ENCODE data around the gene P4HTM. TPM values are rescaled to one million over a fixed set of nuclear protein-coding genes. Genes with fewer than 3 reads are reported as not detected.

The P4HTM gene
- polyA plus RNA-seq, 2 donors: 10.7 to 14.5 TPM

- 85 to 88% methylated on average over 4 of the region's 4 CpGs for WGBS, 2 donors
- no peaks in the 10 kb centered on the region for H3K4me1 ChIP-seq (ENCODE audit: control insufficient read depth in 2 of 2, insufficient read depth in 2 of 2, low read length in 1 of 2)
- no peak overlapping the region for H3K4me3 ChIP-seq (ENCODE audit: low read depth in 1 of 2, low read length in 2 of 2)
- H3K9me3 ChIP-seq (ENCODE audit: control insufficient read depth in 2 of 2, insufficient read depth in 1 of 2, low read depth in 1 of 2, low read length in 1 of 2): no peaks in the 10 kb centered on the region
- peaks cover 0 to 9% of the 10 kb centered on the region in 2 donors for H3K36me3 ChIP-seq (ENCODE audit: control insufficient read depth in 2 of 2, insufficient read depth in 2 of 2, low read length in 1 of 2)
- no peaks in the 10 kb centered on the region for H3K27me3 ChIP-seq (ENCODE audit: control insufficient read depth in 1 of 2, insufficient read depth in 2 of 2, low read length in 2 of 2)
- H3K27ac ChIP-seq (ENCODE audit: low read depth in 2 of 2, low read length in 1 of 2): no peak overlapping the region
These were observed 29.1 kb upstream of the P4HTM start for GRCh38 chr3:48960841-48961413.

GRCh38 chr3:48962340-48962739 lies 27.7 kb upstream of the P4HTM start:
- peaks cover 0 to 9% of the 10 kb centered on the region in 2 donors for H3K36me3 ChIP-seq (ENCODE audit: control insufficient read depth in 2 of 2, insufficient read depth in 2 of 2, low read length in 1 of 2)
- 84 to 88% methylated on average over 2 of the region's 2 CpGs for WGBS, 2 donors

GRCh38 chr3:48962939-48963338 lies 27.1 kb upstream of the P4HTM start:
- 87 to 89% methylated on average over 4 of the region's 4 CpGs for WGBS, 2 donors
- H3K27me3 ChIP-seq (ENCODE audit: control insufficient read depth in 1 of 2, insufficient read depth in 2 of 2, low read length in 2 of 2): no peaks in the 10 kb centered on the region
- H3K36me3 ChIP-seq (ENCODE audit: control insufficient read depth in 2 of 2, insufficient read depth in 2 of 2, low read length in 1 of 2): peaks cover 0 to 7% of the 10 kb centered on the region in 2 donors
- no peak overlapping the region for H3K27ac ChIP-seq (ENCODE audit: low read depth in 2 of 2, low read length in 1 of 2)
- H3K9me3 ChIP-seq (ENCODE audit: control insufficient read depth in 2 of 2, insufficient read depth in 1 of 2, low read depth in 1 of 2, low read length in 1 of 2): no peaks in the 10 kb centered on the region
- no peak overlapping the region for H3K4me3 ChIP-seq (ENCODE audit: low read depth in 1 of 2, low read length in 2 of 2)
- H3K4me1 ChIP-seq (ENCODE audit: control insufficient read depth in 2 of 2, insufficient read depth in 2 of 2, low read length in 1 of 2): no peaks in the 10 kb centered on the region

More at GRCh38 chr3:48962340-48962739, 27.7 kb upstream of the P4HTM start:
- Histone ChIP-seq H3K4me3 (ENCODE audit: low read depth in 1 of 2, low read length in 2 of 2) (no peak overlapping the region), H3K27ac (ENCODE audit: low read depth in 2 of 2, low read length in 1 of 2) (no peak overlapping the region), H3K4me1 (ENCODE audit: control insufficient read depth in 2 of 2, insufficient read depth in 2 of 2, low read length in 1 of 2) (no peaks in the 10 kb centered on the region), H3K27me3 (ENCODE audit: control insufficient read depth in 1 of 2, insufficient read depth in 2 of 2, low read length in 2 of 2) (no peaks in the 10 kb centered on the region), H3K9me3 (ENCODE audit: control insufficient read depth in 2 of 2, insufficient read depth in 1 of 2, low read depth in 1 of 2, low read length in 1 of 2) (no peaks in the 10 kb centered on the region)

- Histone ChIP-seq H3K27me3 (ENCODE audit: control insufficient read depth in 1 of 2, insufficient read depth in 2 of 2, low read length in 2 of 2) (no peaks in the 10 kb centered on the region), H3K27ac (ENCODE audit: low read depth in 2 of 2, low read length in 1 of 2) (no peak overlapping the region), H3K36me3 (ENCODE audit: control insufficient read depth in 2 of 2, insufficient read depth in 2 of 2, low read length in 1 of 2) (peaks cover 2 to 10% of the 10 kb centered on the region in 2 donors), H3K4me1 (ENCODE audit: control insufficient read depth in 2 of 2, insufficient read depth in 2 of 2, low read length in 1 of 2) (no peaks in the 10 kb centered on the region), H3K9me3 (ENCODE audit: control insufficient read depth in 2 of 2, insufficient read depth in 1 of 2, low read depth in 1 of 2, low read length in 1 of 2) (no peaks in the 10 kb centered on the region), H3K4me3 (ENCODE audit: low read depth in 1 of 2, low read length in 2 of 2) (no peak overlapping the region)
- 77 to 83% methylated on average over 2 of the region's 2 CpGs for WGBS, 2 donors
These were observed 26.4 kb upstream of the P4HTM start for GRCh38 chr3:48963591-48963990.

GRCh38 chr3:48966367-48966766 lies 23.7 kb upstream of the P4HTM start:
- no peaks in the 10 kb centered on the region for H3K27me3 ChIP-seq (ENCODE audit: control insufficient read depth in 1 of 2, insufficient read depth in 2 of 2, low read length in 2 of 2)
- H3K27ac ChIP-seq (ENCODE audit: low read depth in 2 of 2, low read length in 1 of 2): no peak overlapping the region
- no peaks in the 10 kb centered on the region for H3K4me1 ChIP-seq (ENCODE audit: control insufficient read depth in 2 of 2, insufficient read depth in 2 of 2, low read length in 1 of 2)
- no peaks in the 10 kb centered on the region for H3K9me3 ChIP-seq (ENCODE audit: control insufficient read depth in 2 of 2, insufficient read depth in 1 of 2, low read depth in 1 of 2, low read length in 1 of 2)
- WGBS, 2 donors: 75 to 87% methylated on average over 3 of the region's 3 CpGs
- H3K36me3 ChIP-seq (ENCODE audit: control insufficient read depth in 2 of 2, insufficient read depth in 2 of 2, low read length in 1 of 2): peaks cover 4 to 19% of the 10 kb centered on the region in 2 donors
- no peak overlapping the region for H3K4me3 ChIP-seq (ENCODE audit: low read depth in 1 of 2, low read length in 2 of 2)

GRCh38 chr3:48966876-48967361 lies 23.1 kb upstream of the P4HTM start:
- WGBS, 2 donors: 74 to 79% methylated on average over 7 of the region's 7 CpGs
- Histone ChIP-seq H3K36me3 (ENCODE audit: control insufficient read depth in 2 of 2, insufficient read depth in 2 of 2, low read length in 1 of 2) (peaks cover 4 to 24% of the 10 kb centered on the region in 2 donors), H3K27ac (ENCODE audit: low read depth in 2 of 2, low read length in 1 of 2) (no peak overlapping the region)

GRCh38 chr3:48970586-48970985 lies 19.5 kb upstream of the P4HTM start:
- Histone ChIP-seq H3K4me1 (ENCODE audit: control insufficient read depth in 2 of 2, insufficient read depth in 2 of 2, low read length in 1 of 2) (no peaks in the 10 kb centered on the region), H3K27me3 (ENCODE audit: control insufficient read depth in 1 of 2, insufficient read depth in 2 of 2, low read length in 2 of 2) (no peaks in the 10 kb centered on the region), H3K4me3 (ENCODE audit: low read depth in 1 of 2, low read length in 2 of 2) (no peak overlapping the region), H3K9me3 (ENCODE audit: control insufficient read depth in 2 of 2, insufficient read depth in 1 of 2, low read depth in 1 of 2, low read length in 1 of 2) (no peaks in the 10 kb centered on the region), H3K27ac (ENCODE audit: low read depth in 2 of 2, low read length in 1 of 2) (no peak overlapping the region), H3K36me3 (ENCODE audit: control insufficient read depth in 2 of 2, insufficient read depth in 2 of 2, low read length in 1 of 2) (peaks cover 17 to 32% of the 10 kb centered on the region in 2 donors)
- WGBS, 2 donors: 92 to 95% methylated on average over 6 of the region's 6 CpGs

More at GRCh38 chr3:48966876-48967361, 23.1 kb upstream of the P4HTM start:
- H3K4me1 ChIP-seq (ENCODE audit: control insufficient read depth in 2 of 2, insufficient read depth in 2 of 2, low read length in 1 of 2): no peaks in the 10 kb centered on the region
- H3K9me3 ChIP-seq (ENCODE audit: control insufficient read depth in 2 of 2, insufficient read depth in 1 of 2, low read depth in 1 of 2, low read length in 1 of 2): no peaks in the 10 kb centered on the region
- no peak overlapping the region for H3K4me3 ChIP-seq (ENCODE audit: low read depth in 1 of 2, low read length in 2 of 2)
- no peaks in the 10 kb centered on the region for H3K27me3 ChIP-seq (ENCODE audit: control insufficient read depth in 1 of 2, insufficient read depth in 2 of 2, low read length in 2 of 2)

- 90 to 92% methylated on average over 10 of the region's 10 CpGs for WGBS, 2 donors
- no peaks in the 10 kb centered on the region for H3K4me1 ChIP-seq (ENCODE audit: control insufficient read depth in 2 of 2, insufficient read depth in 2 of 2, low read length in 1 of 2)
- no peaks in the 10 kb centered on the region for H3K9me3 ChIP-seq (ENCODE audit: control insufficient read depth in 2 of 2, insufficient read depth in 1 of 2, low read depth in 1 of 2, low read length in 1 of 2)
- peaks cover 14 to 38% of the 10 kb centered on the region in 2 donors for H3K36me3 ChIP-seq (ENCODE audit: control insufficient read depth in 2 of 2, insufficient read depth in 2 of 2, low read length in 1 of 2)
- no peaks in the 10 kb centered on the region for H3K27me3 ChIP-seq (ENCODE audit: control insufficient read depth in 1 of 2, insufficient read depth in 2 of 2, low read length in 2 of 2)
- H3K27ac ChIP-seq (ENCODE audit: low read depth in 2 of 2, low read length in 1 of 2): no peak overlapping the region
- no peak overlapping the region for H3K4me3 ChIP-seq (ENCODE audit: low read depth in 1 of 2, low read length in 2 of 2)
These were observed 15.8 kb upstream of the P4HTM start for GRCh38 chr3:48974076-48974864.

- Histone ChIP-seq H3K36me3 (ENCODE audit: control insufficient read depth in 2 of 2, insufficient read depth in 2 of 2, low read length in 1 of 2) (peaks cover 13 to 44% of the 10 kb centered on the region in 2 donors), H3K9me3 (ENCODE audit: control insufficient read depth in 2 of 2, insufficient read depth in 1 of 2, low read depth in 1 of 2, low read length in 1 of 2) (no peaks in the 10 kb centered on the region), H3K27me3 (ENCODE audit: control insufficient read depth in 1 of 2, insufficient read depth in 2 of 2, low read length in 2 of 2) (no peaks in the 10 kb centered on the region), H3K4me3 (ENCODE audit: low read depth in 1 of 2, low read length in 2 of 2) (no peak overlapping the region), H3K4me1 (ENCODE audit: control insufficient read depth in 2 of 2, insufficient read depth in 2 of 2, low read length in 1 of 2) (no peaks in the 10 kb centered on the region), H3K27ac (ENCODE audit: low read depth in 2 of 2, low read length in 1 of 2) (no peak overlapping the region)
- WGBS, 2 donors: 88 to 95% methylated on average over 3 of the region's 3 CpGs
These were observed 10.6 kb upstream of the P4HTM start for GRCh38 chr3:48979451-48979850.
